Coronary artery (tissue), 2 donors: ENCODE results near the gene FUT1.

ENCODE experiments used
- DNase-seq: peaks from one replicate; pipeline ENCODE4 v3.0.0-alpha.2; 2017; ENCODE audit warnings: low spot score
- H3K27ac ChIP-seq, 2 donors: fragments of 200-600 bp; sonication (generic); one replicate each; pipeline ENCODE4 v1.5.1; 2016 to 2019
- H3K4me3 ChIP-seq: fragments of 200-600 bp; sonication (generic); 2 replicates; pipeline ENCODE4 v1.5.1; 2016; ENCODE audit warnings: mild to moderate bottlenecking, moderate library complexity
- CTCF ChIP-seq: fragments of 200-600 bp; sonication (generic); IDR thresholded peaks from one replicate; pipeline ENCODE4 v1.5.1; 2019; ENCODE audit warnings: antibody characterized with exemption

The FUT1 gene

GRCh38 chr19:48745208-48745995 lies 7.0 kb downstream of the FUT1 start:
- H3K4me3 ChIP-seq: no peak overlapping the region
- no peak overlapping the region for H3K27ac ChIP-seq
- DNase-seq: no peak
- no peak for TF ChIP-seq CTCF

GRCh38 chr19:48742096-48742495 lies 10.3 kb downstream of the FUT1 start:
- no peak for TF ChIP-seq CTCF
- DNase-seq: no peak
- peak overlapping the region in 1 of 2 donors; percentile 64 for H3K27ac ChIP-seq
- H3K4me3 ChIP-seq: no peak overlapping the region

- no peak for DNase-seq
Measured at GRCh38 chr19:48741129-48741999, 11.1 kb downstream of the FUT1 start.

GRCh38 chr19:48740164-48740972 lies 12.1 kb downstream of the FUT1 start, which contains the start of gene RASIP1:
RASIP1 (minus strand) TSS chr19:48740610; CDS start chr19:48740282, 328 bp downstream.
- peak within 1 kb of the TSS in 1 of 2 donors; percentile 64 for H3K27ac ChIP-seq
- no peak for DNase-seq
- TF ChIP-seq CTCF: no peak
- peak within 1 kb of the TSS; percentile 75 for H3K4me3 ChIP-seq

More at GRCh38 chr19:48741129-48741999, 11.1 kb downstream of the FUT1 start:
- TF ChIP-seq CTCF: no peak
- Histone ChIP-seq H3K27ac (peak overlapping the region in 1 of 2 donors; percentile 64), H3K4me3 (peak overlapping the region; percentile 75)

GRCh38 chr19:48739404-48740163 lies 12.9 kb downstream of the FUT1 start:
- Histone ChIP-seq H3K27ac (peak overlapping the region in 1 of 2 donors; percentile 64), H3K4me3 (peak overlapping the region; percentile 75)
- TF ChIP-seq CTCF: no peak
- DNase-seq: no peak
